ENCODE results near the gene VTI1A.
"Not testable (repeated sequence)": the region's sequence is repeated elsewhere in the genome, so short reads cannot be mapped to it uniquely, and the experiment has no call there.

The VTI1A gene

DNA sequence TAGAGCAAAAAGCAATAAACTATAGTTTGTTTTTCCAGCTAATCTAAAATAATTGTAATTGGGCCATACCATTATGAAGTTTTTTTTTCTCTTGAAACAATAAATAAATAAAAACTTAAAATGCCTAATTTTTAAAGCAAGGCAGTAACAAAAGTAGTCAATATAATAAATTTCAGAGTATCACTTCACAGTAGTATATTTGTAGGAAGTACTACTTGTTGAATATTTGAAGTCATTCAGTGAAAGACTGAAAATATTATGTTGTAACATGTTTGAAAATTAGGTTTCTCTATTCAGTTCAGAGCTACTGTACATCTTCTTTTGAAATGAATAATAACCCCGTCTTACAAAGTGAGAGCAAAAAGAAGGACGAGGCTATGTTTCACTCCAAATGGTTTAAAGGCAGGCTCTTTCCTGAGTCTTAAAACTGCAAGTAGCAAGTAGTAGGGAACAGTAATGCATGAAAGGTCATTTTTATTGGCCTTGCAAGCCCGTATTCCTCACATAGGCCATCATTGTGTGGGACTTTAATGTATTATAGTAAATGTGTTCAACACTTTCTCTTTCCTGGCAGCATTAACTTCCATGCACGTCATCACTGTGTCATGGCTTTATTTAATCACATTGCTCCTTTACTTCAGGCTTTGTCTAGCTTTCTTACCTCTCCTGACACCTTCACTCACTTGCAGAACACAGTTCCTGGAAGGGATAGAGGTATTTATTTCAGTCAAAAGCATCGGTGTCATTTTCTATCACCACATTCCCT is 141.4 kb downstream of the VTI1A start:
- DNase-seq (ENCODE audit: low spot score), result no peak

DNA sequence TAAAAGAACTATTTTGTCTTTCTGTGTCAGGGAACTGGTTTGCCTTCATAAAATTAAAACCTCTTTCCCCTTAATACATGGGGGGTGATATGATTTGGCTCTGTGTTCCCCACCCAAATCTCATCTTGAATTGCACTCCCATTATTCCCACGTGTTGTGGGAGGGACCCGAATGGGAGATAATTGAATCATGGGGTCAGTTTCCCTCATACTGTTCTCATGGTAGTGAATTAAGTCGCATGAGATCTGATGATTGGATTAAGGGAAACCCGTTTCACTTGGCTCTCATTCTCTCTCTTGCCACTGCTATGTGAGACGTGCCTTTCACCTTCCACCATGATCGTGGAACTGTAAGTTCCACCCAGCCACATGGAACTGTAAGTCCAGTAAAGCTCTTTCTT is 142.1 kb downstream of the VTI1A start:
- DNase-seq (ENCODE audit: low spot score), result no peak

DNA sequence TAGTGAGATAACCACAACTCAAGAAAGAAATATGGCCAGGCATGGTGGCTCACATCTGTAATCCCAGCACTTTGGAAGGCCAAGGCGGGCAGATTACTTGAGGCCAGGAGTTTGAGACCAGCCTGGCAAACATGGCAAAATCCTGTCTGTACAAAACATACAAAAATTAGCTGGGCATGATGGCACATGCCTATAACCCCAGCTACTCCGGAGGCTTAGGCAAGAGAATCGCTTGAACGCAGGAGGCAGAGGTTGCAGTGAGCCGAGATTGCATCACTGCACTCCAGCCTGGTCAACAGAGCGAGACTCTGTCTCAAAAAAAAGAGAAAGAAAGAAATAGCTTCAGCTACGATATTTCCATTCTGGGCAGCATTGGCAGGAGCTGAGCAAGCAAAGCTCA is 143.8 kb downstream of the VTI1A start:
- not testable (repeated sequence) for DNase-seq (ENCODE audit: low spot score)

DNA sequence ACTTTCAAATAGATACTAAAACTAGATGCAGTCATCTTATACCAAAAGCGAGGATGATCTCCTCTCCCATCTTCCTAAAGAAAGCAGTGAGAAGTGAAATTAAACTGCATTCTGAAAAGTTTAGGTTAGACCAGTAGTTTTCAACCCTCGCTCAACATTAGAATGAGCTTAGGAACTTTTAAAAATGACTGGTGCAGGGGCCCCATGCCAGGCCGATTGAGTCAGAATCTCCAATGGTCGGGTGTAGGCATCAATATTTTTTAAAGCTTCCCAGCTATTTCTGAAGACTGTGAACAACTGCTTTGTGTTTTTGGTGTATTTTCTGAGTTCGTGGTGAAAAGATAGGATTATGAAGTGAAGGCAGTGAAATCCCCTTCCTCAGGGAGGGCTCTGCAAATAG is 146.0 kb downstream of the VTI1A start:
- no peak for DNase-seq (ENCODE audit: low spot score)

DNA sequence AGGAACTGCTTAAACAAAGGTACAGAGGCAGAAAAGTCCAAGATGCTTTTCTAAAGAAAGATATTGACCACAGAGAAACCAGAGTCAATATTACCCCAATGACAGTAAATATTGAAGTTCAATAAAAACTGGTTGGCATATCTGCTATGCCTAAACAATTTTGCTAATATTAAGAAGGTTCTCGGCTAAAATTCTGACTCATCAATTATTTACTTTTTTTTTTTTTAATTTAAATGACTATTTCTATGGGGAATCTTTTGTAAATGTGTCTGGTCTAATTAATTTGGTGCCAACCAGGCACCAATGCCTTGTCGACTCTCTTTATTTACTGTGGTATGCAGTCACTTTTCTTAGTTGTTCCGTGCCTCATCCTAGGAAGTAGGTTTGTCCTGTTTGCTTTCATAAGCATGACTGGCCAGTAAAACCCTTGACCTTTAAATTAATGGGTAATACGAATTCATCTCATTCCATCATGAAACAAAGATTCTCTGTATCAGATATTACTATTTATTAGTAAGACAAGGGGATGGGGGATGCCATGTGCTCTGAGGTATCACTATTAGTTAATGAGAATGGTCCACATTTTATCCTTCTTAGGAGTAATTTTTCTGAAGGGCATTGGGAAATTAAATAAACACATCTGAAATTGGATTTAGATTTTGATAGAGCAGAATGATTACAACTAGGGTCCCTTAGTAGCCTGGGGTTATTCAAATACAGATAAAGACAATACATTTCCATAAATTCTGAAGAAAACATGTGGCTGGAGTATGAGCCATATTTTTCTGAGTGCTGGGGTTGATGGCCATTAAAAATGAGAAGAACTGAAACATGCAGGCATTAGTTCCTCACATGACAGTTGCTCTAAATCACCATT is 154.4 kb downstream of the VTI1A start:
- no peak for DNase-seq (ENCODE audit: low spot score)

DNA sequence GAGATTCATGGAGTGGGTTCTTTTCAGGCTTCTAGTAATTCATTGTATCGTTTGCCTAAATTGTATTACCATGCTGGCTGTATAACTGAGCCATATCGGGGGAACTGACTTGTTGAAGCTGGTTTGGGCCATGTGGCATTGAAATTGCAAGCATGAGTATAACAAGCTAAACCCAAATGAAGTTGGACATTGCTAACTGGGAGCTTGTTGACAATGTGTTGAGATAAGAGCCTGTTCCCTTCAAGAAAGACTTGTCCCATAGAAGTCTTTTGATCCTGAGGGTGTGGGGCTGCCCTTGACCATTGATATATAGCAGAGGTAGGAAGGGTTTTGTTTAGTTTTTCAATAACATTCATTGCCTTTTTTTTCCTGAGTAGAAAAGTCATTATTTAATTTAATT is 156.0 kb downstream of the VTI1A start:
- DNase-seq (ENCODE audit: low spot score), result no peak

DNA sequence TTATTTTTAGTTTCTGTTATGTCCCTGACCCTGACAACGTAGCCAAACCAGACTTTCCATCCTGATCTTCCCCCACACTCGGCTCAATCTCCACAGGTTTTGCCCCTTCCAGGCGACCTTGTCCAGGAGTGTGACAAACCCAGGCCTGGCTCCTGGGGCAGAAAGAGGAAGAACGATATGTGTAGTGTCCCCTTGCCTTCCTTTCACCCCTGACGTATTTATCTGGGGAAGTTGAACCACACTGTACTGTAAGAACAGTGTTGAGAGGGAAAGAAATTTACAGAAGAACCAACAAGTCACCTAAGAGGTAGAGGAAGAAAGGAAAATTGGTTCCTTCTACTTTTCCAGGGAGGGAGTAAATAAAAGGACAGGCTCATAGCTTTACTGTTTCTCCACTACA is 158.0 kb downstream of the VTI1A start:
- DNase-seq (ENCODE audit: low spot score), result no peak

DNA sequence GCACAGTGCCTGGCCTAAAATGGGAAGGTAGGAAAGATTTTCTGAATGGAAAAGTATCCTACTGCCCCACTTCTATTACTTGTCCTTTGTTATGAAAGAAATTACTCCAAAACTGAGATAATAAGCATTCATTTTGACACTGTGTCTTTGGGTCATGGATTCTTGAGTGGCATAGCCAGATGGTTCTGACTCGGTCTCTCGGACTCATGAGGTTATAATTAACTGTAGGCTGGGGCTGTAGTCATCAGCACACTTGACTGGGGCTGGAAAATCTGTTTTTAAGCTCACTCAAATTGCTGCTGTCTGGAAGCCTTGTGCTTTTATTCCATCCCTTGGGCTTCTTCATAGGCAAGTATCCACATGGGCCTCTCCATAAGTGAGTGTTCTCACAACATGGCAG is 160.5 kb downstream of the VTI1A start:
- DNase-seq (ENCODE audit: low spot score), result no peak

DNA sequence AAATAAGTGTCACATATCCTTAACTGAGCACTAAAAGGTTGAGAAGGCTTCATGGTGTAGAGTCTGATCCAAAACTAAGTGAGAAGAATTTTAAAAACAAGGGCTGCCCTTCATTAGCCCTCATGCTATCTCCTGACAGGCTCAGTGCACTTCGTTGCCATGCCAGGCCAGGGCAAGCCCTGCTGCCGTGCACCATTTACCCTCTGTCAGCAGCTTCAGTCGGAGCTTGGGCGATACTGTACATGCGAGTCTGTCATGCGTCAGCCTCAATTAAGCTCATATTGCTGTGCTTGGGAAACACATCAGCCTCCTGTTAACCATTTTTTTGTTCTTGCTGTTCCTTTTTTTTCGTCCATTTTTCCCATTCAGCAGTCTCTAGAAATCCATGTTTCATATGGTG is 166.6 kb downstream of the VTI1A start:
- no peak for DNase-seq (ENCODE audit: low spot score)

DNA sequence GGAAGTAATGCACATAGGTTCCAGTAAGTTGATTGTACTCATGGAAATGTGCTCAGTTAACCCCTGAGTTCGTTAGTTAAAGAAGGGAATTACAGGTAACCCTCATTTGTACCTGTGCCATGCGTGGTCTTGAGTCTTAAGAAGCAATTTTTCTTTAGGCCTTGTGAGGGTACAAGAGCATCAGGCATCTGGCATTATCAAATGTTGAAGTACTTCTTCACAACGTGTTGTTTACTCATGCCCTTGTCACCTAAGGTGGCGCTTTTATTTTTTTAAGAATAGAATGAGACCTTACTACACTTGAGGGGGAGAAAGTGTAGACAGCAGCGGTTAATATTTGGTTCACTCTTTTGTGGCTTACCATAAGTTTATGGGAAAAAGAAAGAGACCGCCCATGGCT is 167.1 kb downstream of the VTI1A start:
- DNase-seq (ENCODE audit: low spot score), result no peak

DNA sequence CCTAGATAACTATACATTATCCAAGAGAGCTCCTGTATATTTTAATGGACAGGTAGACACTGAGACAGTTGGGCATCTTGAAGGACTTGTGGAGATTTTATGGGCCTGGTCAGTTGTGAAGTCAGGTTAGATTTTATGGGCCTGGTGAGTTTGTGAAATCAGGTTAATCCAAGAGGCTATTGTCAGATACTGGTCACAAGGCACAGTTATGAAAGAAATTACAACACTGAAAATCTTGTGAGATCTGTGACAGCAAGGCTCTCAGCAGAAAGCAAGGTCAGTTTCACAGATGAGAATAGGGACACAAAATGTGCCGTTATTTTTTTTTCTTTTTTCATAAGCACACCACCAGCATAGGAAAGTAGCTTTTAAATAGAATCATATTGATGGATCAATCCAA is 167.6 kb downstream of the VTI1A start:
- no peak for DNase-seq (ENCODE audit: low spot score)

DNA sequence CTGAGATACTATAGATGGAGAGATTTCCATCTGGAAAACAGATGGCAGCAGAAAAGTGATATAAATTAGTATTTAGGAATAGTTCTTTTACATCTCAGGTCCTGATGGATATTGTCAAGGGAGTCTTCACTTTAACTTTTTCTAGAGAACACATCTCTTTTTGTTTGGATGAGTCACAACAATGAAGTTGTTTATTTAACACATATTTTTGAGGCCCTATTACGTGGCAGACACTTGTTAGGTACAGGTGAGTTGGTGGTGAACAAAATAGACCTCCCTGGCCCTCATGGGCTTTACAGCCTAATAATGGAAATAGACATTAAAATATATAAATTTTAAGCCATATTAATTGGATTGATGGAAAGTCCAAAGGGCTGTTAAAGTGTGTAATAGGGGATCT is 168.3 kb downstream of the VTI1A start:
- no peak for DNase-seq (ENCODE audit: low spot score)

DNA sequence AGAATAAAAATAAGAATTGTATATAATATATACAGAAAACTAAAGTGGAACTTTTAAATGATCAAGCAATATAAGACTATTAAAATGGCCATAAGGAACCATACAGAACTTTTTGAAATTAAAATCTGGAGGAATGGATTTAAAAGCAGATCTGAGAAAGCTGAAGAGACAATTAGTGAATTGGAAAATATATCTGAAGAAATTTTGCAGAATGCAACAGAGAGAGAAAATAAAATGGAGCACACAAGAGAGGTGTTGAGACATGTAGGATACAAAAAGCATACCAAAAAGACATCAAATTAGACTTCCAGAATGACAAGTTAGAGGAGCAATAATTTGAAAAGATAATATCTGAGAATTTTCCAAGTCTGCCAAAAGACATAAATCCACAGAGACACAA is 169.6 kb downstream of the VTI1A start:
- DNase-seq (ENCODE audit: low spot score), result no peak

DNA sequence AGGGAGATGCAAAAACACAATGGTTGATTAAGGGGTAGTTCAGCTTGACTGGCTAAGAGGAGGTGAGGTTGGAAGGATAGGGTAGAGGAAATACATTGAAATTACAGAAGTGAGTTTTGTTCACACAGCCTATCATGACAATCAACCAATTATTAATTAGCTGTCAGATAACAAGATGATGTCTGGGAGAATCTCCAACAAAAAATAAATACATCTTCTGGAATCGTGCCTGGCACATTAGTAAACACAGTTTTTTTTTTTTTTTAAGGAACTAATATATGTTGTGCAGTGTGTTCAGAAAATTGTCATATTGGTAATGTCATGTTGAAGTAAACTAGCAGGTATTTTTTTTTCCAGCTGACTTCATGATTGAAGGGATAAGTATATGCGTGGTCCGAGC is 171.8 kb downstream of the VTI1A start:
- no peak for DNase-seq (ENCODE audit: low spot score)

DNA sequence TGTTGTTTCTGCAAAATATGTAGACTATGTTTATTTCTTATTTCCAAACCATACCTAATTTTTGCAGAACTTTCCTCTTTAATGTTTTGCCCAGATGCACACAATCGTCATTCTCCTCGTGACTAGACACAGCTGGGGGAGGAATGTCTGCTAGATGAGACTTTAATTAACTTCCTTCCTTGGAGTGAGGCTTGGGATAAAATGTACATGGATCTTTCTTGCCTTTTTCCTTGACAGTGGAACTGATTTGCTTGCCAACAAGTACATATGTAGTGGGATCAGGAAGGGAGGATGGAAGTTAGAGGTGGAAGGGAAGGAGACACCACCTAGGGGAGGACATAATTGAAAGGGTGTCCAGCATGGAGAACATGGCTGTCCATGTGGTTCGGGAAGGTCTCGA is 172.5 kb downstream of the VTI1A start:
- DNase-seq (ENCODE audit: low spot score), result no peak

DNA sequence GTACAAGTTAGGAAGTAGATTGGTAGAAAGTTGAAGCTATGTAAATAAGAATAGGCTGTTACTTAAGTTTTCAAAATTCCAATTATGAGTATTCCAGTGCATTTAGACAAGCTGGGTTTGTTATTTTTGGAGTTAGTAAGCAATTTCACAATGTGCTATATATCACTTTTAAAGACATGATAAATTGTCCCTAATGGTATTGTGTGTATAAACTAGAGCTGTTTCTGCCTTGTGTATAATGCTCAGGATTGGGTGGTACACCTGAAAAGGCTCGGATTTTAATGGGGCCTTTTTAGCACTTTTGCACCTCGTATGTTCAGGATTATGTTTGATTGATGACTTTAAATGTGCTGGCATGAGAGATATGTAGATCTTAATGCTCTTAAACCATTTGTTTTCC is 175.8 kb downstream of the VTI1A start:
- no peak for DNase-seq (ENCODE audit: low spot score)

DNA sequence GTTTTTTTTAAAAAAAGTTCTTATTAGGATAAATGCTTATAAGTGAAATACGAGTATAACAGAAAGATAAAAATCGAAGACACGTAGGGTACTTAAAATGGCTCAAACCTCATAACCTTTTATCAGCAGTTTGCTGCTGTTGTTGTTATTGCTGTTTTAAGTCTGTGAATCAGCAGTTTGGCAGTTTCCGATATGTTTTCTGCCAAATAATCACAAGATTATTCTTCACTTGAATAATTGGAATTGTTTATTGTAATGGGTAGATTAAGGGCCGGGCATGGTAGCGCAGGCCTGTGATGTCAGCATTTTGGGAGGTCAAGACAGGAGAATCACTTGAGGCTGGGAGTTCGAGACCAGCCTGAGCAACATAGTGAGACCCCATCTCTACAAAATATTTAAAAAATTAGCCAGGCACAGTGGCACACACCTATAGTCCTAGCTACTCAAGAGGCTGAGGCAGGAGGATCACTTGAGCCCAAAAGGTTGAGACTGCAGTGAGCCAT is 177.6 kb downstream of the VTI1A start:
- DNase-seq (ENCODE audit: low spot score), result no peak

DNA sequence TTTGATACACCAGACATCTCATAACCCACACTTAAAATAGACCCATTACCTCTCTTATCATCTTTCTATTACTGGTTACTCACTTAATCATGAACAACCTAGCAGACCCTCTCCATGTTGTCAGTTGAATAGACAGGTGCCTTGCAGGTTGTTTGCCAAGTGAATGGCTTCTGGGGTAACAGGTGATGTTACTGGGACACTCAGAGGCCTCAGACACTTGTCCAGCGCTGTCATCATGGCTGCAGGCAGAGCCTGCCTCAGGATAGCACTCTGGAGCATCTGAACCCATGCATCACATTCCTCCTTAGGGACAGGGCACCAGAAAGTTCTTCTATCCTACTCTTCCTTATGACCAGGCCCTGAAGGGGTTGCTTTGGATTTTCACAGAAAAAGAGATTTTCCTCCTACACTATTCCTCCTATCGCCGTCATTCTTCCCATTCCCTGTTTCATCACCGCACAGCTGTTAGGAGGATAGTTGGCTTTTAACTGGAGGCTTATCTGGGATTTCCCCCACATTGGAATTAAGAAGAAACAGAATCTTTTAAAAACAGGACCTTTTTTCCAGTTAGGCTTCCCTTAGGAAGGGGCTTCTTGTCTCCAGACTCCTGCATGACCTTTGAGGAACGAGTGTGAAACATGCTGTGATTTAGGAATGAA is 182.1 kb downstream of the VTI1A start:
- no peak for DNase-seq (ENCODE audit: low spot score)

DNA sequence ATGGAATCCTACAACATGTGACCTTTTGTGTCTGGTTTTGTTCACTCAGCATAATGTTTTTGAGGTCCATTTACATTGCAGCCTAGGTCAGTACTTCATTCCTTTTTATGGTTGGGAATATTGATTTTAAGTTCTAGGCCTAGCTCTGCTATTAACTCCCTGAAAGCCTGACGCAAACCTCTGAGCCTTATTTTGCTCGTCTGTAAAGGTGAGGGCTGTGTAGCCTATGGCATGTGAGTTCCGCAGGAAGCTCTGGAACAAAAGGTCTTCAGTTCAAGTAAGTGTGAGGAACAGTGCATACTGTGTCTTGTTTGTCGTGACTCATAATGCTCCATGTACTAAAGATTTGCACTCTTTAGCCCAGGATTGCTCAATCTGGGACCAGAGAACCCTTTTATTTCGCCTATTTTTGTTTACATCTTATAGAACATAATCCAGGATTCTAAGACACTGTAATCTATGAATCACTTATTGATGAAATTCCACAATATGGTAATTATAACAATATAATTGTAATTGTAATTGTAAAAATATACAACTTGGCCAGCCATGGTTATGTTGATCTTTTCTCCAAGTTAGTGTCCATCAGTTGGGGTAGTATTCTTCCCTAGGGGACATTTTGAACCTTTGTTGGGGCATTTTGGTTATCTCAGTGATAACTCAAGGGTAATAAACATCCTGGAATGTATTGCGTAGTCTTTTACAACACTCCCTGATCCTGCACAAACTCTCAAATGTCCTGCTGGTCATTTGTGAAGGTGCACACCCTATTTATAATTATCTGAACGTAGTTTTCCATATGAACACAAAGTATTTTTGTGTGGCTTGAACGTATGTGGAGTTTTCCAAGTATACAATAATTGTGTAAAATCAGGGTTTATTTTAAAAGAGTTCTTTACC is 184.7 kb downstream of the VTI1A start:
- no peak for DNase-seq (ENCODE audit: low spot score)

DNA sequence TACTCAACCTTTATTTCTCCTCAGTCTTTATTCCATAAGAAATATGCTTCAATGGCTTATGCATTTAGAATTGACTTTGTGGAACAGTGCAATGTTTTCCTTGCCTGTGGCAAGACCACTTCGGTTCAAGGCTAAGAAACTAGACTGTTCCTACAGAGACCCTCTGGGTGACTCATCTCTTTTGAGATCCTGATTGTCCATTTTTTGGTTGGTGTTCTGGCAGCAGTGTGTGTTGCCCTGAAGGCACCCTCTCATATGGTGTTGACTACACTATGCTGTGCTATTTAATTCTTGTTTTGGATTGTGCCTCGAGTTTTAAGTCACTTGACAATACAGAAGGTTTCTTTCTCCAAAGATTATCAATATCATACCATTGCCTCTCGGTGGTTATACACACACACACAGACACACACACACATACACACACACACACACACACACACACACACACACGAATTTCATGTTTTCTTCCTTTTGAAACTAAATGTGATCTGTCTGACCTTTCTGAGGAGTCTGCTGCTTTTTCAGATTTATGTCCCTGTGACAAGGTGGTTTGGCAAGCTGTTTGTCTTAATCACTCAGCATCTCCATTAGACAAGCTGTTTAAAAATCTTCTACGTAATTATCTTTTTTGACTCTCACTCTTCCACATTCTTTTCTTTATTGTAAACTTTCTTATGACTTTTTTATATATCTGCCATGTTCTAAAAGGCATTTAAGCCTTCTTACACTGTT is 187.2 kb downstream of the VTI1A start:
- DNase-seq (ENCODE audit: low spot score), result no peak

DNA sequence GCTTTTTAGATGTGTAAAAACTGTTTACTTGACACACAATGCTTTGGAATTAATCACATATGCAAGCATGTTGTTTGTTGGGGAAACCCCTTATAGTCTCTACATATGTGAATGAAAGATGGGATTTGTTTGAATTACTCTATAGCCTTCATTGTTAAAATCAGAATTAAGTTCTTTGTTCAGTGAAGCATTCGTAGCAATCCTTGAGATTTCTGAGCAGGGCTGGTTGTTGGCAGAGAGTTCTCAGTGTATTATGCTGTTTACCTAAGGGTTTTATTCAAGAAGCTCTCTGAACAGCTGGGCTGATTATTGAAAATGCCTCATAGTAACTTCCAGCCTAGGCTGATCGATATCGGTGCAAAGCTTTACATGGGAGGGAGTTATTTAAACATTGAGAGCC is 190.9 kb downstream of the VTI1A start:
- DNase-seq (ENCODE audit: low spot score), result no peak
